ENCODE data around the gene P2RY8.
"Not testable (repeated sequence)": the region's sequence is repeated elsewhere in the genome, so short reads cannot be mapped to it uniquely, and the experiment has no call there.

P2RY8 gene

GRCh38 chrX:1486177-1486576, 50.8 kb downstream of the P2RY8 start:
- DNase-seq (ENCODE audit: low spot score) = no peak

GRCh38 chrX:1485033-1485432, 52.0 kb downstream of the P2RY8 start:
- DNase-seq (ENCODE audit: low spot score) = no peak

- no peak for DNase-seq (ENCODE audit: low spot score)
Measured at GRCh38 chrX:1484638-1485019, 52.4 kb downstream of the P2RY8 start.

GRCh38 chrX:1483843-1484637, 52.9 kb downstream of the P2RY8 start:
- no peak for DNase-seq (ENCODE audit: low spot score)

- not testable (repeated sequence) for DNase-seq (ENCODE audit: low spot score)
Measured at GRCh38 chrX:1482530-1482928, 54.5 kb downstream of the P2RY8 start.

GRCh38 chrX:1481636-1482529, 55.1 kb downstream of the P2RY8 start:
- peak; percentile 52 for DNase-seq (ENCODE audit: low spot score)

GRCh38 chrX:1480082-1480785, 56.8 kb downstream of the P2RY8 start:
- DNase-seq (ENCODE audit: low spot score) = no peak

- DNase-seq (ENCODE audit: low spot score) = no peak
Measured at GRCh38 chrX:1477801-1478458, 59.1 kb downstream of the P2RY8 start.

- no peak for DNase-seq (ENCODE audit: low spot score)
Measured at GRCh38 chrX:1477229-1477628, 59.8 kb downstream of the P2RY8 start.

GRCh38 chrX:1476682-1477081, 60.3 kb downstream of the P2RY8 start:
- no peak for DNase-seq (ENCODE audit: low spot score)

- DNase-seq (ENCODE audit: low spot score) = no peak
Measured at GRCh38 chrX:1475881-1476280, 61.1 kb downstream of the P2RY8 start.

- no peak for DNase-seq (ENCODE audit: low spot score)
Measured at GRCh38 chrX:1475481-1475880, 61.5 kb downstream of the P2RY8 start.

- not testable (repeated sequence) for DNase-seq (ENCODE audit: low spot score)
Measured at GRCh38 chrX:1474593-1474992, 62.4 kb downstream of the P2RY8 start.

- no peak for DNase-seq (ENCODE audit: low spot score)
Measured at GRCh38 chrX:1472975-1473374, 64.0 kb downstream of the P2RY8 start.

- peak; percentile 12 for DNase-seq (ENCODE audit: low spot score)
Measured at GRCh38 chrX:1468250-1468772, 68.7 kb downstream of the P2RY8 start.

- DNase-seq (ENCODE audit: low spot score) = no peak
Measured at GRCh38 chrX:1466971-1467561, 69.9 kb downstream of the P2RY8 start.

GRCh38 chrX:1466232-1466661, 70.7 kb downstream of the P2RY8 start:
- no peak for DNase-seq (ENCODE audit: low spot score)

GRCh38 chrX:1465286-1466231, 71.4 kb downstream of the P2RY8 start:
- no peak for DNase-seq (ENCODE audit: low spot score)

GRCh38 chrX:1464971-1465285, 72.1 kb downstream of the P2RY8 start:
- no peak for DNase-seq (ENCODE audit: low spot score)

All from LoVo (cell line).